ENCODE results near the gene ACBD4.

ACBD4 gene, protein sequence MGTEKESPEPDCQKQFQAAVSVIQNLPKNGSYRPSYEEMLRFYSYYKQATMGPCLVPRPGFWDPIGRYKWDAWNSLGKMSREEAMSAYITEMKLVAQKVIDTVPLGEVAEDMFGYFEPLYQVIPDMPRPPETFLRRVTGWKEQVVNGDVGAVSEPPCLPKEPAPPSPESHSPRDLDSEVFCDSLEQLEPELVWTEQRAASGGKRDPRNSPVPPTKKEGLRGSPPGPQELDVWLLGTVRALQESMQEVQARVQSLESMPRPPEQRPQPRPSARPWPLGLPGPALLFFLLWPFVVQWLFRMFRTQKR

DNA sequence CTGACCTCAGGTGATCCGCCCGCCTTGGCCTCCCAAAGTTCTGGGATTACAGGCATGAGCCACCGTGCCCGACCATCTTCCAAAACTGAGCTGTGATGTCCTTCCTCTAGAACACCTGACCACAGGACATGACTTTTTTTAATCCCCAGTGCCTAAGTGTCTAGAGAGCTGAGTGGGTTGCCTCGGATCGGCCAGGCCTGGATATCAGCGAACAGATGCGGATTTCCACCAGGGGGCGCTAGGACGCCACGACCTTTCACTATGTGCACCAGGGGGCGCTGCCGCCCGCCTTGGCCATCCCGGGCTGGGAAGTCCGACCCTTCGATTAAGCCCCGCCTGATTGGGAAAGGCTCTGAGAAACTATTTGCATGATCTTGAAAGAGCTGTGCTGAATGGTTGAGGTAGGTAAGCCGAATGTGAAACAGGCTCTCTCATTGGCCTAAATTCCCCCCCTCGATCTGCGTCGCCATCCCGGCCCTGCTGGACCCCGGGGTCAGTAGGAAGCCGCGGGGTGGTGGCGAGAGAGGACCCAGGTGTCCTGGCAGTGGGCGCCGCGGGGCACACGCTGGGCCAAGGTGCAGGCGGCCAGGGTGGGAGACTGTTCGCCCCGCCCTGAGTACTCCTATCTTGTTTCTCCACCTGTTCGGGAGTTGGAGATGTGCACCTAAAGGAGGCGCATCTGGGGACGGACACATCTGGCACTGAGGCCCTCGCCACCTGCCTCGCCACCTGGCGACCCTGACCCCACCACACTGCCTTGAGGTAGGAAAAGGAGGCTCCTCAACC lies at the start of gene ACBD4:
Gene ACBD4 (plus strand): TSS at position 496 of the 786 bp plus-strand sequence. CDS start 458 bp downstream, outside the sequence.
- peak; percentile 97 for DNase-seq

DNA sequence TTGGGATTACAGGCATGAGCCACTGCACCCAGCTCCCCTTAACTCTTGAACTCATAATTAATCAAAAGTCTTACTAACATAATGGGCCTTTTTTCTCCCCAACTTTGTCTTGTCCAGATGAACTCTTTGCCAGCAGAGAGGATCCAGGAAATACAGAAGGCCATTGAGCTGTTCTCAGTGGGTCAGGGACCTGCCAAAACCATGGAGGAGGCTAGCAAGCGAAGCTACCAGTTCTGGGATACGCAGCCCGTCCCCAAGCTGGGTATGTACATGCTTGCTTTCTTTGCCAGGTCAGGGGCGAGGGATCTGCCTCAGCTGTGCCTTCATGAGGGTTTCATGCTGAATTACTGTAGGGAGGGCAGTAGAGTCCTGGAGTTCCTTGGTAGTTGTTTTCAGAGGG lies 49.1 kb upstream of the ACBD4 start:
- DNase-seq: no peak

DNA sequence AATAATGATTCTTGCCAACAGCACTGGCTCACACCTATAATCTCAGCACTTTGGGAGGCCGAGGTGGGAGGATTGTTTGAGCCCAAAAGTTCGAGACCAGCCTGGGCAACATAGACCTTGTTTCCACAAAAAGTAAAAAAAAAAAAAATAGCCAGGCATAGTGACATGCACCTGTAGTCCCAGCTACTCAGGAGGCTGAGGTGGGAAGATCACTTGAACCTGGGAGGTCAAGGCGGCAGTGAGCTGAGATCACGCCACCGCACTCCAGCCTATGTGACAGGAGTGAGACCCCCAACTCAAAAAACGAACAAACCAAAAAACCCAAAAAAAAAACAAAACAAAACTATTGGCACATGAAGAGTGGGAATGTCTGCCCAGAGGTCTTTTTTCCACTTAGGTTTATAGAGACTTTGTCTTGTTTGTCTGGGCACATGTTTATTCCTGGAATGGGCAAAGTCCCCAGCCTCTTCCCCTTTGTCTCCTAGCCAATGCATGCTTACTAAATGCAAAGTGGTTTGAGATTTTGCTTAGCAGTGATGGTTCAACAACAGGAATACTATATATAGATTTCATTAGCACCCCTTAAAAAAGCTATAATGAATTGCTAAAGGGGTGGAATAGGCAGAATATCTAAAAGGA lies 48.5 kb upstream of the ACBD4 start:
- DNase-seq: no peak

DNA sequence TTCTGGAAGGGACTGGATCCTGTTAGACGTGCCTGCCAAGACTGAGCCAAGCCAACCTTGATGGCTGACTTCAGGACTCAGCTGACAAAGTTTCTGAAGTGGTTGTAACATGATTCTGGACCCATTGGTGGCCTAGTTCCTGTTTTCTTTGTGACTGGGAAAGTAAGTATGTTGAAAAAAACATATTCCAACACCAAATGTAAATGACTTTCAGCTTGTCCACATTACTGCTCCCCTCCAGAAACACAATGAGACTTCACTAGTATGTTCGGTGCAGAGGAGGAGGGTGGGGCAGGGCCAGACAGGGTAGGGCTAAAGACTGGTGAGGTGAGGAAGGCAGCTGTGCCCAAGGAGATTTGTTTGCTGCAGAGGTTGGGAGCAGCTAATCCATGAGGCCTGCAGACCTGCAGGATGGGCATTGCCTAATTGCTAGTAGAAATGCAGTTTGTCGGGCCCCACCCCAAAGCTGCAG lies 47.9 kb upstream of the ACBD4 start:
- DNase-seq: no peak

DNA sequence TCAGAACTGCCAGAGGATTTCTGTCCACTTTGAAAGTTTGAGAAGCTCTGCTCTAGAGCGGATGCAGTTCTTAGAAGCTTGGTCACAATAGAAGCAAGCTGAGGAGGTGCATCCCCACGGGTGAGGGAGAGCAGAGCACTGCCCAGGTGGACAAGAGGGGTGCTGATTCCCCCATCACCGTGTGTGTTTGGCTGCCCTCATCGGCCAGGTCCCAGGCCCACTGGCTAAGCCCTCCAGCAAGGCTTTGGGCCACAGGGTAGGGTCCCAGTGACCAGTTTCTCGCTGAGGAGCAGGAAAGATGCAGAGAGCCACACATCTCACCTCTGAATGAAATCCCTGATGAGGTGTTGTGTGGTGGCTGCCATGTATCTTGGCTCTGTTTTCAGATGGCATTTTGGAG lies 47.5 kb upstream of the ACBD4 start:
- DNase-seq: no peak

DNA sequence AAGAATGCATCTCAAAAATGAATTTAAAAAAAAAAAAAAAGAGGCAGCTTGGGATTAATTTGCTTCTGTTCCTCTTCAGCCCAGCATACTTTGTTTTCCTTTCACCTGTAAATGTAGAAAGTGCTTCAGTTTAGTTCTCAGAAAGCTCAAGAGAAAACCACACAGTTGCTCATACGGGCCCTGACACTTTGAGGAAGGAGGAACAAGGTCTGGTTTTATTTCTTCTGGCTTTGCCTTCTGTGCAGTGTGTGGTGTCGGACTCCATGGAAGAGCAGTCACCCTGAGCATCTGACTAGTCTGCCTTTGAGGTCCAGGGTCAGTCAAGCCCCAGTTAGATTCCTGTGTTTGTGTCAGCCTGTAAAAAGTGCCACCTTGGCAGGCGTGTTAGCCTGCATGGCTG lies 46.7 kb upstream of the ACBD4 start:
- DNase-seq: no peak

DNA sequence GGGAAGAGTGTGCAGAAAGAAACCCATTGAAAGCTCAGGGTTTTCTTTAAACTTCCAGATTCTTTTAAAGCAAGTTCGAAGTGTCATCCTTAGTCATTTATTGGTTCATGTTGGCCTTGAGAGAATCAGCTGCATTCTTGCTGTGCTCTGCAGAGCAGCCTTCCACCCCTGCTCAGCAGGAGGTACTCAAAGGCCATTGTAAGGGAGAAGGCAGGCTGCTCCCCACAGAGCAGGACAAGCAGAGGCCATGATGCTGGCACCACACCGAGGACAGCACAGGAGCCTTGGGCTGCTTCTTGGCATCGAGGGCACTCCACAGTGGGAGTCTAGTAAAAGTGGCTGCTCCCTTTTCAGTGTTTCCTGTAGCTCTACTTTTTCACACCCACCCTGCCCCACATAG lies 44.8 kb upstream of the ACBD4 start:
- DNase-seq: no peak

DNA sequence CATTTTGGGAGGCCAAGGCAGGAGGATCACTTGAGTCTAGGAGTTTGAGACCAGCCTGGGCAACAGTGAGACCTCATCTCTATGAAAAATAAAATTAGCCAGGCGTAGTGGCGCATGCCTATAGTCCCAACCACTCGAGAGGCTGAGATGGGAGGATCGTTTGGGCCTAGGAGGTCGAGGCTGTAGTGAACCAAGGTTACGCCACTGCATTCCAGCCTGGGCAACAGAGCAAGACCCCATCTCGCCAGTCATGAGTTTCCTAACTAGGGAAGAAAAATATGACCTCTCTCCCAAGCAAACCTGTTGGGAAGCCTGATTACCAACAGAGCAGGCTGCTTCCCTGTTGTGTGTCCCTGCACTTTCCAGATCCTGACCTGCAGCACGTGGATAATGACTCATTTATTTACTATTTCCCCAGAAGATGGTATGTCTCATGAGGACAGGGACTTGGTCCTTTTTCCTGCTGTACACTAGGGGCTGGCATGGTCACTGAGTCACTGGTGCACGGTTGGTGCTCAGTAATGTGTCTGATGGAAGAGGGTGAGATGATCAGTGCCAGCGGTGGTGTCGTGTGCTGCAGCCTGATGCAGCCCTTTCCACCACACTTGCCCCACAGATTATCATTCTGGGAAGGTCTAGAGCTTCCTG lies 43.6 kb upstream of the ACBD4 start:
- no peak for DNase-seq

DNA sequence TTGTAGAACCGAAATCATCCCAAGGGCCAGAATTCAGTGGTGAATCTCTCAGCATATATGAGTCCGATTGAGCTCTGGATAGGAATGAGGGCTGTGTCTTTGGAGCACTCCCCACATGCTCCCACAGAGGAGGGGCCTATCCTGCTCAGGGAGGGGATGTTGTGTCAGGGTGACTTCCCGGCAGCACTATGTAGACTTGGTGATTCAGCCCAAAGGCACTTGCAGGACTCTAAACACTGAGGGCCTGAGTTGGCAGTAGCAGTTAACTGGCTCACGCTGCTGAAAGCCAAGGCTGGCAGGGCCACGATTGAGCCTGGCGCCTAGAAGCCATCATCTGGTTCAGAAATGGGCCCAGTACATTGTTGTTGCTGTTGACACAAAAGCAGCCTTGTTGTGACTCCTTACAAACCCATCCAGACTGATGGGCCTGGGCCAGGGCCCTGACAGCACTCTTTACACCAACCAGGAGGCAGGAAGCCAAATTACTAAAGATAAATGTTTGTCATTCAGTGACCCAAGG lies 42.5 kb upstream of the ACBD4 start:
- DNase-seq: no peak

DNA sequence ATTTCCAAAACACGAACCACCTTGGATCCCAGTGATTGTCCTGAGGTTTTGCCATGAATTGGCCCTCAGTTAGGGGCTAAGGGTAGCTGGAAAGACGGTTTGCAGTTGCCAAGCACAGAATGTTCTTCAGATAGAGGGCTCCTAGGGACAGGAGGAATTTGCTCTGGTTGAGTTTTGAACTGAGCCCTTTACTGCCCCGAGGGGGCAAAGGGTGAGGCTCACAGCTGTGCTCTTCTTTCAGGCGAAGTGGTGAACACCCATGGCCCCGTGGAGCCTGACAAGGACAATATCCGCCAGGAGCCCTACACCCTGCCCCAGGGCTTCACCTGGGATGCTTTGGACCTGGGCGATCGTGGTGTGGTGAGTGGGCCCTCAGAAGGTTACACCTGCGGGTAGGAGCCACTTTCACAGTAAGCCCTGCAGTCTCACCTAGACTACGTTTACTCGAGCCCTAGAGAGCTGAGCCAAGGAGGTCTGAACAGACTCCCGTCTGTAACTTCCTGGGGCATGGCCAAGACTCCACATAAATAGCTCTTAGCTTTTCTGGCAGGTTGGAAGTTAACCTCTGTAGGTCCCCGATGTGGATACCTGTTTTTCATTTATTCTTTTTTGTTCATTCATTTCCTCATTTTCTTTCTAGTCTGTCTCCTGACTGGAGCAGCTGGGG lies 41.9 kb upstream of the ACBD4 start:
- DNase-seq: no peak

DNA sequence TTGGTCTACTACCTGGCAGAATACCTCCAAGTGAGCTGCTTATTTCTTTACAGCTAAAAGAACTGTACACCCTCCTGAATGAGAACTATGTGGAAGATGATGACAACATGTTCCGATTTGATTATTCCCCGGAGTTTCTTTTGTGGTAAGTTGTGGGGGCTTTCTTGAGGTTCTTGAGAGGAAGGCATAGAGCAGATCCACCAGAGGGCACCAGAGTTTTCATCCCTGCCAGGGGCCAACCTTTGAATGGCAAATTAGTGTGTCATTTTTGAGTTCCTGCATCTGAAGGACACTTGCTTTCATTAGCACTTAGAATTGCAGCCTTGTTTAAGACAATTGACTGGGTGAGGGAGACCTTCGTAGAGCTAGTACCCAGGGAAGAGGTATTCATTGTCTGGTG lies 39.3 kb upstream of the ACBD4 start:
- peak; percentile 9 for DNase-seq

DNA sequence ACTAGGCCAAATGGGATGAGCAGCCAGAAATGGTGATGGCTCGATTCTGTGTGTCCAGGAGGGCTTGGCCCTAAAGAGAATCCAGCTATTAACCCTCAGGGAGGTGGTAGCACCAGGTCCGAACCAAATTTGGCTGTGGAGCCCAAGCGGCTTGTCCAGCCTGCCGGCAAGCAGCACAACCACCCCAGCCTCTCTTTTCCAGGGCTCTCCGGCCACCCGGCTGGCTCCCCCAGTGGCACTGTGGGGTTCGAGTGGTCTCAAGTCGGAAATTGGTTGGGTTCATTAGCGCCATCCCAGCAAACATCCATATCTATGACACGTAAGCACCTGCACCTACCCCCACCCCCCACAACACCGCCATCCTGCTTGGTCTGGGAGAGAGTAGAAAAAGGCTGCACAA lies 38.6 kb upstream of the ACBD4 start:
- no peak for DNase-seq

DNA sequence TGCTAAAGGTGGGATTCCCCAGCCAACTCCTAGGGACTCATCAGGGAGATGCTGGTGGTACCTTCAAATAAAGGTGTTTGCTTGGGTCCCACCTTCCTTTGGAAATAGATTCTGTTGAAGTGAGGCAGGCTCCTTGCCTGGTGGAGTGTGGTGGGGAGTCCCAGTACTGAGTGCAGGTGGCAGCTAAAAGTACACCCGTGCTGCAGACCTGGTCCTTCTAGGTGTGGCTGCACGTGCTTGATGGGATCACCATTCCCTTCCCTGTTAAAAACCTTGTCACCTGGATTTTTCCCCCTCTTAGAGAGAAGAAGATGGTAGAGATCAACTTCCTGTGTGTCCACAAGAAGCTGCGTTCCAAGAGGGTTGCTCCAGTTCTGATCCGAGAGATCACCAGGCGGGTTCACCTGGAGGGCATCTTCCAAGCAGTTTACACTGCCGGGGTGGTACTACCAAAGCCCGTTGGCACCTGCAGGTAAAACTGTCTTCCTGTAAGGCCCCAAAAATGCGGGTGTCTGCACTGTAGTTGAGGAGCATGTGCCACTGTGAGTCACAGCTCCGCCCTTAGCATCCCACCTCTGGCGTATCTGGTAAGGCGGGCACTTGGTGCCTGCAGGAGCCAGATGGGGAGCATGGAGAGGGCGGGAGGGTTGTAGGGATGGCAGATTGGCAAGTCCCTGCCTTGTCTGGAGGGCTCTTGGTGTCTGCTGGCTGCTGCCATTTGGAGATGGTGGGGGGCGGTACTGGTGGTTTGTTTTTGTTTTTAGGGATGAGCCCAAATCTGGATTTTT lies 37.2 kb upstream of the ACBD4 start:
- no peak for DNase-seq

DNA sequence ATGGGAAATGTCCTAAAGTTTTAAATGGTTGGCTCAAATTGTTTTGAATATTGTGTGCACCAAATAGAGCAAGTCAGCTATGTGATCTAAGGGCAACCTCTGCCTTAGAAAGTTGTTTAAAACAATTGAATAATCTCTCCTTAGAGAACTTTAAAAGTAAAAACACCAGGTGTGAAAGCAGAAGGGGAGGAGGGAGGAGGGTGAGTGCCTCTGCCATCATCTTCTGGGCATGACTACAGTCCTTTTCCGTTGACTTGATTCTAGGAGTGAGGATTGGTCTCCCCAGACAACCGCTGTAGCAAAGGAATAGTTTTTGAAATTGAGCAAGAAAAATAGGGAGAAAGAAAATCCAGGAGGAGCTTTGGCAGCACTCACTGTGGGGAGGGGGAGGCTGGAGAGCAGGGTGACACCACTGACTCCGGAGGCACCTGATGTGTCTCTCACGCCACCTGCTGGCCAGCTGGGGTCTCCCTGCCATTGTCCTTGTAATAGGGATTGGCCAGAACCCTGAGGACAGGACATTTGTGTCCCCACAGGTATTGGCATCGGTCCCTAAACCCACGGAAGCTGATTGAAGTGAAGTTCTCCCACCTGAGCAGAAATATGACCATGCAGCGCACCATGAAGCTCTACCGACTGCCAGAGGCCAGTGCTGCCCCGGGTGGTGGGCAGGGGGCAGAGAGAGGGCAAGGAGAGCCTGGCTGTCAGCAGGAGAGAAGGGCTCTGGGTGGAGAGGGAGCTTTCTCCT lies 36.4 kb upstream of the ACBD4 start:
- peak; percentile 20 for DNase-seq

DNA sequence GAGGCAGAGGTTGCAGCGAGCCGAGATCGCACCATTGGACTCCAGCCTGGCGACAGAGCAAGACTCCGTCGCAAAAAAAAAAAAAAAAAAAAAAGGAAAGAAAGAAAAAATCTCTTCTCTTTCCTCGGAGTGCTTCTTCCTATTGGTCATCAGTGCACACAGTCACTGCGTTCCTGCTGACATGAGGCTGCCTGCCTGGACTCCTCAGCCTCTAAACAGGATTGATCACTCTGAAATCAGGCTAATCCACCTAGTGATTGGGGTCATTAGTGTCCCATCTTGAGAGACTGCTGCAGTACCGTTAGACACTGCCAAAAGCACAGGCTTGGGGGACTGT lies 34.0 kb upstream of the ACBD4 start:
- no peak for DNase-seq

DNA sequence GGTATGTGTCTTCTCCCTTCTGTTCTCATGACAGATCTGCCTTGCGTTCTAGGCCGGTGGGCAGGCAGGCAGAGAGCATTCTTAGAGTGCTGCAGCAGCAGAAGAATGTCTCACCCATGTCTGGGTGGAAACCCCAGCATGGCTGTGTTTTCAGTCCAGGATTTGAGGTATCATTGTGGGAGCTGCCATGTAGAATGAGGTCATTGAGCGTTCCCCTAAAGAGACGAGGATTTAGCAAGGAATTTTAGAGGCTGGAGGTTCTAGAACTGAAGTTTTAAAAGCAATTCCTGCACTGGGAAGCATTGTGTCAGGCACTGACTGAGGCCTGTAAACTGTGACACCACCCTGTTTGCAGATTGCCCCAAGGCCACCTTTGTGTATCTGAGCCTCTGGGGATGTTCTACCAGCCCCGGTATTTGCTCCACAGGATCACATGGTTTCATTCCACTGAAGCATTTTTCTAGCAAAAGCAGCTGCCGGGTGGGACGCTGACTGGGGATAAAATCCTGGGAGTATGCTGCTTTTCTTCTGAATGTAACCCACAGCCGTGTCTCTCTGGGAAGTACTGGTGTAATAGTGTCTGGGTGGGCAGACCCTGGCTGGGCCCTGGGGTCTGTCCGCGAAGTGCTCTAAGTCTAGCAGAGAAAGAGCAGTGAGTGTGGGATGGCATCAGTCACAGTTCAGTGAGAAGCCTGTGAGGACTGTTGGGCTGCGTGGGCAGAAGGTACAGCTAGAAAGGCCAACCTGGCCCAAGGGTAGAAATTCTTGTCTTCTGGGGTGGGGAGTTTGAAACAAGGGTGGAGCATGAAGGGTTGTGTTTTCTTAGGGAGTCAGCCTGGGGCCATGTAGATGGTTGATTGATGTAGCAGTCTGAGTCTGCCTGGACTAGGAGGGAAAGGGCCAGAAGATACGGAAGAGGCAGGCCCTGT lies 33.3 kb upstream of the ACBD4 start:
- no peak for DNase-seq

DNA sequence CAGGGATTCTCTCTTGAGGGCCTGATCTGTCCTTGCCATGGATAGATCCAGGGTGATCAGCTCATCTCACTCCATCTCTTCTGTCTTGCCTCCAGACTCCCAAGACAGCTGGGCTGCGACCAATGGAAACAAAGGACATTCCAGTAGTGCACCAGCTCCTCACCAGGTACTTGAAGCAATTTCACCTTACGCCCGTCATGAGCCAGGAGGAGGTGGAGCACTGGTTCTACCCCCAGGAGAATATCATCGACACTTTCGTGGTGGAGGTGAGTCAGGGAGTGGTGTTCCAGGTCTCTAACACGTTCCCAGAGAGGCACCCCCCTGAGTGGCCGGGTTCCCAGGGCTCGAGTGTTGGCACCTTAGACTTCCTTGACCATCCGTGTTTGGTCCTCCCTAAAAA lies 32.6 kb upstream of the ACBD4 start:
- DNase-seq: no peak

DNA sequence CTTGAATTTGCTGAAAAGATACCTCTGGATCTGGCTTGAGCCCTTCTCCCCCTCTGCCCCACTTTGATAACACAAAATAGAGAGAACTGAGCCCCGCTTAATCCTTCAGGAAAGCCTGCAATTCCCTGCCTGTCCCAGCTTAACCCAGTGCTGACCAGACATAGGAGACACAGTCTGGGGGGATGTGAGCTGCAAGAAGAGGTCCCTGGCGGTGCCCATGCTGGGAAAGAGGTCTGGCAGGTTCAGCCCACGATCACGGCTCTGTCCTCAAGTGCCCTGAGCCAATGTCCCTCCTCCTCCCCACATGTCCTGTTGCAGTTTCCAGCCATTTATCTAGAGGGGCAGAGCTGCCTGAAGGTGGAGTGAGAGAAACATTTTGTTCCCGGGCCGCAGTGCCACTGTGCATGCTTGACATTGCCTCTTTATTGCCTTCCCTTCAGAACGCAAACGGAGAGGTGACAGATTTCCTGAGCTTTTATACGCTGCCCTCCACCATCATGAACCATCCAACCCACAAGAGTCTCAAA lies 32.2 kb upstream of the ACBD4 start:
- no peak for DNase-seq

DNA sequence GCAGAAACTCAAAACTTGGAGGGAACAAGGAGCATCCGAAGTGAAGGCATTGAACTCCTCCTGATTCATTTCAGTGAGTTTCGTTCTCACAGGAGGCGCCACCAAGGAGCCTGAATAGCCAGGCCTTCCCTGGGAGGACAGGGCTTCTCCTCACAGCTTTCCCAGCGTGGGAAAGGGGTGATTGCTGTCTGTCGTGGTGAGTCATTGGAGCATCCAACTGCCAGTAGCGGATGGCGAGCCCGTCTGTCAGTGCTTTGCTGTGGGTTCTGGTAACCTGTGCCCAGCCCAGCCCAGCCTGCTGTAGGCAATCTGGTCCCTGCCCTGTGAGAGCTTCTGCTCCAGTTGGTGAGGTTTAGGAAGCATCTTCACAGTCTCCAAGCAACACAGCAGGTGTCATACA lies 31.5 kb upstream of the ACBD4 start:
- DNase-seq: no peak

DNA sequence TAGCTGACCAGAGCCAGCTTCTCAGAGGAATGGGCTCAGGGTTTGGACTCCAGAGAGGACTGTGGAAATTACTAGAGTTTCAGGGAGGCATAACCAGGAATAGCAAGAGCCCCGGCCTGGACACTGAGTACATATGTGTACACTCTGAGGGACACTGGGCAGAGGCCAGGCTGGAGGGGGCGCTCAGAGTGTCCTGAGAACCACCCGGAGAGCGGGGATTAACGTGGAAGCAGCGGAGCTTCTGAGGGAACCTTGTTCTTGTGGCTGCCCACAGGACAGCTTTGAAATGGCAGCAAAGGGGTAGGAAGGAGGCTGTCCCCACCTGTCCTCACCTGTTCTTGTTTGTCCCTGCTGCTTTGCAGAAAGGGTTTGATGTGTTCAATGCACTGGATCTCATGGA lies 31.0 kb upstream of the ACBD4 start:
- no peak for DNase-seq
